K562 (cell line): Measurements from ENCODE around the gene CYB5D1. TPM values are rescaled to one million over a fixed set of nuclear protein-coding genes. Genes with fewer than 3 reads are reported as not detected.

Experiments
- ATAC-seq: fragments of 200-7000 bp; cut with Tn5 transposase; 3 replicates; pipeline ENCODE4 v1.9.1; 2020; ENCODE audit warnings: moderate library complexity
- BruUV-seq: library from RNA; stranded (reverse); fragments of 400-500 nt; replicated peaks from 2 replicates; lab custom pipeline; 2021; lab: Mats Ljungman, UMichigan
- CTCF ChIA-PET: fragments of 300-600 bp; formaldehyde crosslinking; extraction: SDS; loops from one replicate; lab custom pipeline; 2021; ENCODE audit warnings: low intra/inter-chr PET ratio; lab: Yijun Ruan, JAX
- POLR2A ChIA-PET: fragments of 300-600, 350-650 bp; sonication (Branson Sonifier 250); formaldehyde crosslinking; extraction: SDS; loops from one replicate; lab custom pipeline; 2021; ENCODE audit warnings: antibody characterized with exemption, inconsistent platforms; lab: Yijun Ruan, JAX
- DNase-seq, 4 experiments: peaks; one replicate each; pipeline versions ENCODE4 v3.0.0 to v3.0.0-alpha.2; 2011 to 2018; ENCODE audit warnings: low spot score in 3 of 4, mixed read lengths in 3 of 4; ENCODE audit errors: extremely low read depth in 1 of 4
- FAIRE-seq: peaks from 2 replicates; lab custom pipeline; 2011; peaks lifted over from hg19 to GRCh38; lab: Jason Lieb, UNC
- H2AFZ ChIP-seq: 2 replicates; pipeline ENCODE4 v1.6.0; 2011; ENCODE audit warnings: low read depth, low read length, control low read depth, inconsistent platforms
- H3K27ac ChIP-seq: fragments of 200-600 bp; 3 replicates; pipeline ENCODE4 v1.8.0; 2011; ENCODE audit warnings: low read depth, mild to moderate bottlenecking, control low read depth, inconsistent platforms, low read length, moderate library complexity, mixed read lengths; ENCODE audit errors: extremely low read depth
- H3K27me3 ChIP-seq, 2 experiments: fragments of 300-600 bp in 1 of 2; 2 replicates in 1 of 2; 3 replicates in 1 of 2; pipeline versions ENCODE4 v1.6.0 to v1.8.0; 2011; ENCODE audit warnings: inconsistent platforms in 2 of 2, low read length in 2 of 2, mild to moderate bottlenecking in 1 of 2, mixed read lengths in 1 of 2, moderate library complexity in 1 of 2; ENCODE audit not compliant: control insufficient read depth in 2 of 2, insufficient read depth in 2 of 2
- H3K36me3 ChIP-seq: fragments of 300-600 bp; 3 replicates; pipeline ENCODE4 v1.8.0; 2011; ENCODE audit warnings: mild to moderate bottlenecking, low read length, inconsistent platforms; ENCODE audit not compliant: control insufficient read depth, insufficient read depth
- H3K4me1 ChIP-seq, 2 experiments: fragments of 200-600 bp in 1 of 2; replicated peaks in 1 of 2; 2 replicates in 1 of 2; 3 replicates in 1 of 2; pipeline versions ENCODE4 v1.5.1 to v1.8.0; 2011; ENCODE audit warnings: inconsistent platforms in 2 of 2, low read length in 2 of 2, mild to moderate bottlenecking in 1 of 2, mixed read lengths in 1 of 2, moderate library complexity in 1 of 2; ENCODE audit not compliant: control insufficient read depth in 2 of 2, insufficient read depth in 2 of 2
- H3K4me2 ChIP-seq: 2 replicates; pipeline ENCODE4 v1.6.1; 2011; ENCODE audit warnings: low read length, control low read depth, inconsistent platforms, mixed read lengths; ENCODE audit not compliant: insufficient read depth
- H3K4me3 ChIP-seq: fragments of 200-600 bp; sonication (generic), shearing (Covaris generic); 2 replicates; pipeline ENCODE4 v1.5.1; 2016; ENCODE audit warnings: control low read depth, inconsistent platforms
- H3K79me2 ChIP-seq: fragments of 200-600 bp; 3 replicates; pipeline ENCODE4 v1.8.0; 2011; ENCODE audit warnings: low read length, inconsistent platforms; ENCODE audit not compliant: control insufficient read depth, insufficient read depth
- H3K9ac ChIP-seq, 2 experiments: 2 replicates each; pipeline versions ENCODE4 v1.6.0 to v1.6.1; 2011; ENCODE audit warnings: low read depth in 2 of 2, low read length in 2 of 2, control low read depth in 1 of 2, inconsistent platforms in 1 of 2, mild to moderate bottlenecking in 1 of 2, mixed read lengths in 1 of 2; ENCODE audit not compliant: insufficient read depth in 1 of 2
- H3K9me1 ChIP-seq: one replicate; pipeline ENCODE4 v1.6.0; 2011; ENCODE audit warnings: inconsistent platforms, mild to moderate bottlenecking, low read length, moderate library complexity; ENCODE audit not compliant: control insufficient read depth, insufficient read depth
- H3K9me3 ChIP-seq: replicated peaks from 2 replicates; pipeline ENCODE4 v1.5.1; 2011; ENCODE audit warnings: low read depth, low read length, inconsistent platforms; ENCODE audit not compliant: control insufficient read depth, insufficient read depth
- H4K20me1 ChIP-seq: replicated peaks from 2 replicates; pipeline ENCODE4 v1.6.1; 2011; ENCODE audit warnings: low read length, inconsistent platforms, mixed read lengths; ENCODE audit not compliant: control insufficient read depth, insufficient read depth
- BCL6 ChIP-seq: fragments of 250-450 bp; sonication (Bioruptor Pico); IDR thresholded peaks from 2 replicates; pipeline ENCODE4 v1.4.0; 2020
- MAFK ChIP-seq: IDR thresholded peaks from 2 replicates; pipeline ENCODE4 v1.6.1; 2011; ENCODE audit warnings: low read length, improper control_type of control experiment
- PPARD ChIP-seq: fragments of 250-450 bp; sonication (Bioruptor Pico); IDR thresholded peaks from 2 replicates; pipeline ENCODE4 v1.8.0; 2022; ENCODE audit warnings: inconsistent platforms, mild to moderate bottlenecking, moderate library complexity
- WGBS: fragments of 100-300 bp; shearing (Covaris generic); methylation state at CpG from one replicate; pipeline ENCODE4 v1.1.6; 2016; ENCODE audit warnings: low coverage, mixed read lengths; ENCODE audit not compliant: insufficient coverage; ENCODE audit errors: missing lambda C conversion rate; 5-methylcytosine and 5-hydroxymethylcytosine counted together
- in situ Hi-C: fragments of 300-500 bp; cut with MboI; formaldehyde crosslinking; loops from 4 replicates; pipeline ENCODE4 v1.15.0; 2018; ENCODE audit warnings: inconsistent platforms, mixed read lengths
- intact Hi-C: fragments of 100-400 bp; cut with micrococcal nuclease; formaldehyde crosslinking; loops from 2 replicates; pipeline ENCODE4 v1.14.2; 2022
- polyA plus RNA-seq, 8 experiments: library from polyadenylated mRNA; depleted of rRNA in 4 of 8; stranded (reverse) in 5 of 8; unstranded in 3 of 8; fragments of >200 nt; fragmentation: Nextera tagmentation in 2 of 8; fragmentation: Illumina TruSeq in 1 of 8; extraction: Ambion mirVana in 2 of 8; extraction: Trizol in 1 of 8; gene quantifications; 2 replicates each; pipeline versions ENCODE4 v1.2.1 to v1.2.3, GENCODE V29; 2011 to 2014; ENCODE audit warnings: inconsistent platforms in 1 of 8, missing spikeins in 1 of 8
- total RNA-seq, 7 experiments: library from RNA; depleted of rRNA in 6 of 7; stranded (reverse); fragments of >200 nt in 6 of 7; fragmentation: Illumina TruSeq in 2 of 7; extraction: Trizol in 2 of 7; gene quantifications; 2 replicates each; pipeline versions ENCODE4 v1.2.1 to v1.2.3, GENCODE V29; 2011 to 2021; ENCODE audit warnings: low replicate concordance in 1 of 7
- TF ChIP-seq, protein P1 (sequence below): sonication (generic); formaldehyde crosslinking; IDR thresholded peaks from 2 replicates; pipeline ENCODE4 v1.8.1; 2023; ENCODE audit warnings: mild to moderate bottlenecking, missing genetic modification reagents

Gene CYB5D1
- total and polyA plus RNA-seq, 9 of the 15 experiments (the other 6 are each of a cell fraction or from before 2014, with no cell fraction given) = 2.4 to 7.9 (median 5.7) TPM

DNA sequence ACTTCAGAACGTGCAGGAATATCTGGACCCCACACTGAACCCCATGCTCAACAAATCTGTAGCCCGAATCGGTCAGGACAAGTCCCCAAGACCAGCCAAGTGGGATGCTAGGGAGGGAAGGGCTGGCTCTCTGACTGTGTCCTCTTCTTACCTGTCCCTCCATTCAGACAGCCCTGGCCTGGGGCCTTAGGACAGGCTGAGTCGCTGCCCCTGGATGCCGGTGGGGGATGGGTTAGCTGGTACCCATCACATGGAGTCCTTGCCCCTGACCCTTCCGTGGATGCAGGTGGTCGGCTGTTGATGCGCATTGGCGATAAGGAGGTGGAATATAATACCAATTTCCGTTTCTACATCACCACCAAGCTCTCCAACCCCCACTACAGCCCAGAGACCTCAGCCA lies 39.8 kb upstream of the CYB5D1 start:
- Histone ChIP-seq H3K4me1 (no peaks in the 10 kb centered on the region; a peak in 1 of 5 replicates), H2AFZ (no peak overlapping the region), H3K4me2 (no peak overlapping the region), H3K36me3 (no peaks in the 10 kb centered on the region), H3K4me3 (no peak overlapping the region), H3K27me3 (peaks cover 15 to 61% of the 10 kb centered on the region in 2 experiments), H3K9me1 (no peaks in the 10 kb centered on the region), H3K79me2 (no peaks in the 10 kb centered on the region), H4K20me1 (no peaks in the 10 kb centered on the region; the same call in 1 of the 2 replicates), H3K9me3 (no peaks in the 10 kb centered on the region), H3K27ac (no peak overlapping the region), H3K9ac (no peak overlapping the region)
- intact Hi-C loops (no loop called here), in situ Hi-C loops (no loop called here)
- CTCF ChIA-PET = no interaction called here
- ATAC-seq (no peak), FAIRE-seq (no peak), DNase-seq (no peak)
- BruUV-seq = no TSS peak
- TF ChIP-seq BCL6 (no peak), PPARD (CRISPR knock-in tag) (no peak), MAFK (no peak)
- TF ChIP-seq, protein P1, sequence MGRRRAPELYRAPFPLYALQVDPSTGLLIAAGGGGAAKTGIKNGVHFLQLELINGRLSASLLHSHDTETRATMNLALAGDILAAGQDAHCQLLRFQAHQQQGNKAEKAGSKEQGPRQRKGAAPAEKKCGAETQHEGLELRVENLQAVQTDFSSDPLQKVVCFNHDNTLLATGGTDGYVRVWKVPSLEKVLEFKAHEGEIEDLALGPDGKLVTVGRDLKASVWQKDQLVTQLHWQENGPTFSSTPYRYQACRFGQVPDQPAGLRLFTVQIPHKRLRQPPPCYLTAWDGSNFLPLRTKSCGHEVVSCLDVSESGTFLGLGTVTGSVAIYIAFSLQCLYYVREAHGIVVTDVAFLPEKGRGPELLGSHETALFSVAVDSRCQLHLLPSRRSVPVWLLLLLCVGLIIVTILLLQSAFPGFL = no peak
- POLR2A ChIA-PET = interaction anchor here (0.7 kb wide), 1 partner anchor 70 kb away, joined by 3 read pairs; no protein-coding TSS in a partner anchor
- 6% methylated on average over 4 of the region's 10 CpGs for WGBS
